HepG2 (cell line): ENCODE results near the gene BCO2. TPM values are rescaled to one million over a fixed set of nuclear protein-coding genes. Genes with fewer than 3 reads are reported as not detected.
"Not testable (repeated sequence)": the region's sequence is repeated elsewhere in the genome, so short reads cannot be mapped to it uniquely, and the experiment has no call there.

ENCODE experiments used
- ATAC-seq: fragments of 200-7000 bp; cut with Tn5 transposase; 3 replicates; pipeline ENCODE4 v1.9.1; 2020; ENCODE audit warnings: mild to moderate bottlenecking, moderate library complexity
- BruUV-seq: library from RNA; stranded (reverse); fragments of 400-500 nt; replicated peaks from 2 replicates; lab custom pipeline; 2021; lab: Mats Ljungman, UMichigan
- CTCF ChIA-PET: fragments of 300-600 bp; formaldehyde crosslinking; extraction: SDS; loops from one replicate; lab custom pipeline; 2021; ENCODE audit warnings: low total read pairs, inconsistent platforms, low intra/inter-chr PET ratio; lab: Yijun Ruan, JAX
- POLR2A ChIA-PET: fragments of 350-600 bp; sonication (Branson Sonifier 250); formaldehyde crosslinking; loops from one replicate; lab custom pipeline; 2020; ENCODE audit warnings: antibody characterized with exemption, inconsistent platforms; lab: Yijun Ruan, JAX
- DNase-seq: peaks from one replicate; pipeline ENCODE4 v3.0.0-alpha.2; 2015; ENCODE audit warnings: low spot score
- FAIRE-seq: peaks from 3 replicates; lab custom pipeline; 2011; peaks lifted over from hg19 to GRCh38; lab: Jason Lieb, UNC
- H2AFZ ChIP-seq: one replicate; pipeline ENCODE4 v1.6.1; 2011; ENCODE audit warnings: low read length, inconsistent platforms
- H3K27ac ChIP-seq: fragments of 300-600 bp; 3 replicates; pipeline ENCODE4 v1.8.0; 2011; ENCODE audit warnings: mixed run types, mild to moderate bottlenecking, mixed read lengths, low read length, inconsistent platforms; ENCODE audit not compliant: insufficient read depth; ENCODE audit errors: extremely low read length
- H3K27me3 ChIP-seq, 2 experiments: fragments of 200-600 bp in 1 of 2; 2 replicates in 1 of 2; 3 replicates in 1 of 2; pipeline versions ENCODE4 v1.6.0 to v1.8.0; 2011; ENCODE audit warnings: low read length in 2 of 2, mild to moderate bottlenecking in 2 of 2, moderate library complexity in 2 of 2, inconsistent platforms in 1 of 2; ENCODE audit not compliant: insufficient read depth in 2 of 2, control insufficient read depth in 1 of 2
- H3K36me3 ChIP-seq, 2 experiments: fragments of 200-600 bp in 1 of 2; replicated peaks in 1 of 2; 2 replicates in 1 of 2; 3 replicates in 1 of 2; pipeline versions ENCODE4 v1.5.1 to v1.8.0; 2011; ENCODE audit warnings: low read length in 2 of 2, inconsistent platforms in 1 of 2; ENCODE audit not compliant: insufficient read depth in 2 of 2, control insufficient read depth in 1 of 2
- H3K4me1 ChIP-seq: 2 replicates; pipeline ENCODE4 v1.5.1; 2012; ENCODE audit warnings: low read length, inconsistent platforms; ENCODE audit not compliant: insufficient read depth
- H3K4me2 ChIP-seq: 2 replicates; pipeline ENCODE4 v1.6.0; 2011; ENCODE audit warnings: low read depth, low read length, inconsistent platforms
- H3K4me3 ChIP-seq, 3 experiments: fragments of 200-600 bp in 1 of 3; sonication (generic), shearing (Covaris generic) in 1 of 3; replicated peaks in 1 of 3; 2 replicates each; pipeline ENCODE4 v1.5.1; 2011 to 2016; ENCODE audit warnings: low read length in 3 of 3, inconsistent platforms in 2 of 3, low read depth in 2 of 3, mild to moderate bottlenecking in 2 of 3, control low read depth in 1 of 3, mixed read lengths in 1 of 3; ENCODE audit not compliant: insufficient read depth in 1 of 3
- H3K79me2 ChIP-seq: one replicate; pipeline ENCODE4 v1.6.1; 2011; ENCODE audit warnings: low read length, inconsistent platforms; ENCODE audit not compliant: insufficient read depth
- H3K9ac ChIP-seq: 2 replicates; pipeline ENCODE4 v1.6.0; 2011; ENCODE audit warnings: mild to moderate bottlenecking, low read depth, low read length, inconsistent platforms; ENCODE audit not compliant: insufficient read depth
- H3K9me3 ChIP-seq: 2 replicates; pipeline ENCODE4 v1.5.1; 2012; ENCODE audit warnings: mild to moderate bottlenecking, low read length
- H4K20me1 ChIP-seq: 2 replicates; pipeline ENCODE4 v1.6.0; 2011; ENCODE audit warnings: inconsistent platforms, mild to moderate bottlenecking, low read length, moderate library complexity; ENCODE audit not compliant: insufficient read depth
- CEBPB ChIP-seq: IDR thresholded peaks from 2 replicates; pipeline ENCODE4 v1.6.1; 2011; ENCODE audit warnings: low read depth, low read length, improper control_type of control experiment, borderline replicate concordance
- FOSL2 ChIP-seq: sonication (generic); formaldehyde crosslinking; IDR thresholded peaks from 2 replicates; pipeline ENCODE4 v1.4.0; 2020; ENCODE audit warnings: missing genetic modification reagents
- MBNL3 ChIP-seq: fragments of 250-450 bp; sonication (Bioruptor Pico); conservative IDR thresholded peaks from 2 replicates; pipeline ENCODE4 v1.8.0; 2022; ENCODE audit warnings: mild to moderate bottlenecking, inconsistent platforms
- RFX5 ChIP-seq: IDR thresholded peaks from 2 replicates; pipeline ENCODE4 v1.6.1; 2011; ENCODE audit warnings: low read depth, low read length, improper control_type of control experiment
- ZBTB8A ChIP-seq: sonication (generic); formaldehyde crosslinking; IDR thresholded peaks from 2 replicates; pipeline ENCODE4 v1.4.0; 2020; ENCODE audit warnings: mild to moderate bottlenecking, low read depth, missing genetic modification reagents, borderline replicate concordance
- ZSCAN31 ChIP-seq: sonication (generic); formaldehyde crosslinking; IDR thresholded peaks from 2 replicates; pipeline ENCODE4 v1.5.0; 2020; ENCODE audit warnings: low read depth, mild to moderate bottlenecking, missing genetic modification reagents
- WGBS: methylation state at CpG from one replicate; pipeline ENCODE4 v1.1.6; 2017; ENCODE audit warnings: low lambda C conversion rate; 5-methylcytosine and 5-hydroxymethylcytosine counted together
- in situ Hi-C: cut with HindIII; loops from 2 replicates; pipeline ENCODE4 v1.10.0; 2017; ENCODE audit warnings: low pct_unique_long_range_greater_than_20kb; ENCODE audit not compliant: extremely low pct_ligation_motif_present
- intact Hi-C: fragments of 100-400 bp; cut with micrococcal nuclease; formaldehyde crosslinking; loops from one replicate; pipeline ENCODE4 v1.10.0; 2022; ENCODE audit not compliant: unreplicated experiment
- polyA plus RNA-seq, 8 experiments: library from polyadenylated mRNA; depleted of rRNA in 3 of 8; stranded (reverse) in 7 of 8; unstranded in 1 of 8; fragments of >200 nt; fragmentation: Illumina TruSeq in 4 of 8; extraction: Trizol in 4 of 8; gene quantifications; 2 replicates each; pipeline versions ENCODE4 v1.2.1 to v1.2.3, GENCODE V29; 2011 to 2016; ENCODE audit warnings: low read depth in 4 of 8, missing spikeins in 1 of 8, mixed read lengths in 1 of 8; ENCODE audit not compliant: insufficient read depth in 1 of 8
- total RNA-seq, 5 experiments: library from RNA; depleted of rRNA; stranded (reverse); fragments of >200 nt; fragmentation: Illumina TruSeq; extraction: Trizol; gene quantifications; 2 replicates each; pipeline ENCODE4 v1.2.3, GENCODE V29; 2016; ENCODE audit warnings: low read depth in 1 of 5

Gene BCO2
- total and polyA plus RNA-seq, 2 of the 13 experiments (the other 11 are each of a cell fraction or from before 2014, with no cell fraction given), result 0.38 to 0.58 TPM

- H4K20me1 ChIP-seq, in situ Hi-C loops, H3K27me3 ChIP-seq, DNase-seq, FAIRE-seq, H3K4me2 ChIP-seq, BruUV-seq, CTCF ChIA-PET, H3K9ac ChIP-seq, H3K36me3 ChIP-seq, H3K27ac ChIP-seq, intact Hi-C loops, H2AFZ ChIP-seq, H3K4me1 ChIP-seq, H3K79me2 ChIP-seq, POLR2A ChIA-PET, H3K9me3 ChIP-seq, ATAC-seq, H3K4me3 ChIP-seq: not testable (repeated sequence)
- TF ChIP-seq RFX5 (peak; percentile 66; the same call in 1 of the 2 replicates), FOSL2 (CRISPR knock-in tag) (peak; percentile 36; the same call in 1 of the 2 replicates), CEBPB (0 out of 2 replicates have a peak, but pooled peaks have one; percentile 5)
- WGBS, result 14% methylated on average over 11 of the region's 11 CpGs
Measured at GRCh38 chr11:112195113-112195512, 19.8 kb downstream of the BCO2 start.

- Histone ChIP-seq H2AFZ (no peak overlapping the region), H3K27me3 (peaks cover 0 to 3% of the 10 kb centered on the region in 2 experiments; a peak in 2 of 5 replicates), H4K20me1 (no peaks in the 10 kb centered on the region), H3K36me3 (no peaks in the 10 kb centered on the region), H3K27ac (no peak overlapping the region), H3K4me2 (no peak overlapping the region), H3K9ac (no peak overlapping the region), H3K4me1 (no peaks in the 10 kb centered on the region), H3K79me2 (no peaks in the 10 kb centered on the region), H3K4me3 (no peak overlapping the region), H3K9me3 (no peaks in the 10 kb centered on the region)
- in situ Hi-C loops, result no loop called here
- DNase-seq, result no peak
- TF ChIP-seq MBNL3 (CRISPR knock-in tag) (no peak), ZSCAN31 (CRISPR knock-in tag) (no peak), ZBTB8A (CRISPR knock-in tag) (no peak)
- WGBS, result 5% methylated on average over 2 of the region's 2 CpGs
- intact Hi-C loops, result no loop called here
- no TSS peak for BruUV-seq
- no peak for FAIRE-seq
- CTCF ChIA-PET, result no interaction called here
- ATAC-seq, result no peak
- POLR2A ChIA-PET, result no interaction called here
Measured at GRCh38 chr11:112195951-112196351, 20.6 kb downstream of the BCO2 start.
